ENCODE measurements around the gene PIK3R5. TPM values are rescaled to one million over a fixed set of nuclear protein-coding genes. Genes with fewer than 3 reads are reported as not detected.

The PIK3R5 gene
- total RNA-seq, 1 donor from 2014 or later: 42.0 TPM

- no peak overlapping the region for H3K27ac ChIP-seq
- TF ChIP-seq, protein P1, sequence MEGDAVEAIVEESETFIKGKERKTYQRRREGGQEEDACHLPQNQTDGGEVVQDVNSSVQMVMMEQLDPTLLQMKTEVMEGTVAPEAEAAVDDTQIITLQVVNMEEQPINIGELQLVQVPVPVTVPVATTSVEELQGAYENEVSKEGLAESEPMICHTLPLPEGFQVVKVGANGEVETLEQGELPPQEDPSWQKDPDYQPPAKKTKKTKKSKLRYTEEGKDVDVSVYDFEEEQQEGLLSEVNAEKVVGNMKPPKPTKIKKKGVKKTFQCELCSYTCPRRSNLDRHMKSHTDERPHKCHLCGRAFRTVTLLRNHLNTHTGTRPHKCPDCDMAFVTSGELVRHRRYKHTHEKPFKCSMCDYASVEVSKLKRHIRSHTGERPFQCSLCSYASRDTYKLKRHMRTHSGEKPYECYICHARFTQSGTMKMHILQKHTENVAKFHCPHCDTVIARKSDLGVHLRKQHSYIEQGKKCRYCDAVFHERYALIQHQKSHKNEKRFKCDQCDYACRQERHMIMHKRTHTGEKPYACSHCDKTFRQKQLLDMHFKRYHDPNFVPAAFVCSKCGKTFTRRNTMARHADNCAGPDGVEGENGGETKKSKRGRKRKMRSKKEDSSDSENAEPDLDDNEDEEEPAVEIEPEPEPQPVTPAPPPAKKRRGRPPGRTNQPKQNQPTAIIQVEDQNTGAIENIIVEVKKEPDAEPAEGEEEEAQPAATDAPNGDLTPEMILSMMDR (IDR thresholded peaks at IDR 0.05): no peak
- peak overlapping the region in 1 of 2 donors; percentile 77 for H3K4me3 ChIP-seq
Observed at GRCh38 chr17:9002227-9002605, 36.7 kb upstream of the PIK3R5 start.

GRCh38 chr17:9001559-9001958, 36.1 kb upstream of the PIK3R5 start:
- no peaks in the 10 kb centered on the region for H3K36me3 ChIP-seq

More at GRCh38 chr17:9002227-9002605, 36.7 kb upstream of the PIK3R5 start:
- intact Hi-C loops (cut with DNase I): no loop called here
- peak in 1 of 2 donors; percentile 50 for DNase-seq (ENCODE audit: low spot score in 2 of 2)
- H3K9me3 ChIP-seq: no peaks in the 10 kb centered on the region
- H3K27me3 ChIP-seq: no peaks in the 10 kb centered on the region
- peaks cover 0 to 4% of the 10 kb centered on the region in 2 donors for H3K4me1 ChIP-seq
- H3K36me3 ChIP-seq: no peaks in the 10 kb centered on the region

DNA sequence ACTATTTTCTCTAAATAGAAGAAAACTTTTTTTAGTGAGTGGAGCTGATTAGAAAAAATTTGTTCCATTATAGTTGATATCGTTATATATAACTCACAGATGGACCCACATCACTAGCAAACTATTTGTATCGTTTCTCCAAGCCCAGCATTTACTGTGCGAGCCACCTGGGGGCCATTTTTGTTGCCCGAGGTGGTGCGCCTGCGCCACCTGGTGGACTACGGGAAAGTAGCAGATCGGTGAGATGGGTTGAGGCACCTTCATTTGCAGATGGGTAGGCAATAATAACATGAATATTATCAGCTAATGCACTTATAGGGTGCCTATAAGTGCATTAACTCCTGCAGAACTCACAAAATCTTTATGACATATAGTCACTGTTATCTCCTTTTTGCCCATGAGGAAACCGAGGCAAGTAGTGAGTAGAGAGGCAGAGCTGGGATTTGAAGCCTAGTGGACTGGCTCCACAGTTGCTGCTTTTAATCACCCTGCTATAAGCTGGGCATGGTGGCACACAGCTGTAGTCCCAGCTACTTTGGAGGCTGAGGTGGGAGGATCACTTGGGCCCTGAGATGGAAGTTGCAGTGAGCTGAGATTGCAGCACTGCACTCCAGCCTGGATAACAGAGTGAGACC, 32.6 kb upstream of the PIK3R5 start:
- no peaks in the 10 kb centered on the region for H3K9me3 ChIP-seq
- no peak overlapping the region for H3K4me3 ChIP-seq
- H3K4me1 ChIP-seq: no peaks in the 10 kb centered on the region
- H3K27me3 ChIP-seq: no peaks in the 10 kb centered on the region
- peak in 1 of 2 donors; percentile 79 for DNase-seq (ENCODE audit: low spot score in 2 of 2)
- TF ChIP-seq, protein P1 (IDR thresholded peaks at IDR 0.05): peak; percentile 74 to 78 (median 77)
- intact Hi-C loops (cut with DNase I): no loop called here
- H3K27ac ChIP-seq: no peak overlapping the region
- no peaks in the 10 kb centered on the region for H3K36me3 ChIP-seq

More at GRCh38 chr17:9001559-9001958, 36.1 kb upstream of the PIK3R5 start:
- no peaks in the 10 kb centered on the region for H3K27me3 ChIP-seq
- TF ChIP-seq, protein P1 (IDR thresholded peaks at IDR 0.05): no peak
- peaks cover 0 to 4% of the 10 kb centered on the region in 2 donors for H3K4me1 ChIP-seq
- peak in 1 of 2 donors; percentile 8 for DNase-seq (ENCODE audit: low spot score in 2 of 2)
- intact Hi-C loops (cut with DNase I): no loop called here
- H3K4me3 ChIP-seq: no peak overlapping the region
- H3K27ac ChIP-seq: no peak overlapping the region
- H3K9me3 ChIP-seq: no peaks in the 10 kb centered on the region

DNA sequence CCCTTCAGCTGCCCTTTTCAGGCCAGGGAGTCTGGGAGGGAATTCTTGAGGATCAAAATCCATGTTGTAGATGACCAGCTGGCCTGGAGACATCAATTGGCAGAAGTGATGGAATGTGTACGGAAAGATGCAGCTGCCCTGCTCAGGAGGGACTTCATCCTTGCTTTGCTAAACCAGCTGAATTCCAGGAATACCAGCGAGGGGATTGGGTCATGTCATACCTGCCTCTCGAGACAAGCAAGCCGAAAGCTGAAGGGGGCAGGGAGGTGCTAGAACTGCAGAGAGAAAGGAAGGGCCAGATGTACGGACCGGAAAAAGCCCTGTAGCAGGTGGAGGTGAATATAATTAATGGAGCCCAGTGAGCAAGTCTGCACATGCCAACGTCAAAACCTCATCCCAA, 30.2 kb upstream of the PIK3R5 start:
- H3K4me3 ChIP-seq: no peak overlapping the region
- intact Hi-C loops (cut with DNase I): no loop called here
- no peak for DNase-seq (ENCODE audit: low spot score in 2 of 2)
- H3K4me1 ChIP-seq: no peaks in the 10 kb centered on the region
- H3K9me3 ChIP-seq: no peaks in the 10 kb centered on the region
- TF ChIP-seq, protein P1 (IDR thresholded peaks at IDR 0.05): no peak
- H3K36me3 ChIP-seq: no peaks in the 10 kb centered on the region
- no peak overlapping the region for H3K27ac ChIP-seq
- H3K27me3 ChIP-seq: no peaks in the 10 kb centered on the region

- Histone ChIP-seq H3K9me3 (no peaks in the 10 kb centered on the region), H3K36me3 (no peaks in the 10 kb centered on the region), H3K4me3 (no peak overlapping the region), H3K4me1 (no peaks in the 10 kb centered on the region), H3K27ac (no peak overlapping the region), H3K27me3 (no peaks in the 10 kb centered on the region)
- TF ChIP-seq, protein P1 (IDR thresholded peaks at IDR 0.05): peak; percentile 57 to 86 (median 72)
- intact Hi-C loops (cut with DNase I): no loop called here
- DNase-seq (ENCODE audit: low spot score in 2 of 2): peak; percentile 55 to 74
Observed at GRCh38 chr17:8994319-8994718, 28.8 kb upstream of the PIK3R5 start.

All from ascending aorta (tissue), 2 donors.